Activated T-cell treated with anti-CD3 and anti-CD28 coated beads for 48 hours (primary cell): Measurements from ENCODE around the gene ADAMTS8.
"Not testable (repeated sequence)": the region's sequence is repeated elsewhere in the genome, so short reads cannot be mapped to it uniquely, and the experiment has no call there.

ENCODE experiments used
- DNase-seq: peaks from one replicate; pipeline ENCODE4 v3.0.0-alpha.2; 2020; ENCODE audit warnings: low read depth

The ADAMTS8 gene

GRCh38 chr11:130438401-130439159 lies 10.2 kb upstream of the ADAMTS8 start:
- DNase-seq = not testable (repeated sequence)

GRCh38 chr11:130437848-130438247 lies 9.4 kb upstream of the ADAMTS8 start:
- no peak for DNase-seq

- DNase-seq = no peak
Measured at GRCh38 chr11:130436171-130436570, 7.8 kb upstream of the ADAMTS8 start.

- DNase-seq = no peak
Measured at GRCh38 chr11:130435671-130436070, 7.3 kb upstream of the ADAMTS8 start.

GRCh38 chr11:130434521-130435223 lies 6.3 kb upstream of the ADAMTS8 start:
- peak; percentile 38 for DNase-seq

- DNase-seq = no peak
Measured at GRCh38 chr11:130433357-130433756, 4.9 kb upstream of the ADAMTS8 start.

GRCh38 chr11:130431801-130432200 lies 3.4 kb upstream of the ADAMTS8 start:
- no peak for DNase-seq

GRCh38 chr11:130431331-130431773 lies 2.9 kb upstream of the ADAMTS8 start:
- DNase-seq = peak; percentile 51

GRCh38 chr11:130429983-130430382 lies 1.6 kb upstream of the ADAMTS8 start:
- no peak for DNase-seq

- no peak for DNase-seq
Measured at GRCh38 chr11:130429120-130429681, 792 bp upstream of the ADAMTS8 start.

- DNase-seq = no peak
Measured at GRCh38 chr11:130427581-130428315, 661 bp downstream of the ADAMTS8 start.

- no peak for DNase-seq
Measured at GRCh38 chr11:130426837-130427341, 1.5 kb downstream of the ADAMTS8 start.

- DNase-seq = no peak
Measured at GRCh38 chr11:130426223-130426836, 2.1 kb downstream of the ADAMTS8 start.

- no peak for DNase-seq
Measured at GRCh38 chr11:130425156-130425555, 3.3 kb downstream of the ADAMTS8 start.

- DNase-seq = no peak
Measured at GRCh38 chr11:130424613-130425140, 3.7 kb downstream of the ADAMTS8 start.

- no peak for DNase-seq
Measured at GRCh38 chr11:130423541-130424142, 4.8 kb downstream of the ADAMTS8 start.

- no peak for DNase-seq
Measured at GRCh38 chr11:130422251-130422995, 6.0 kb downstream of the ADAMTS8 start.

GRCh38 chr11:130421697-130422096 lies 6.7 kb downstream of the ADAMTS8 start:
- no peak for DNase-seq

- DNase-seq = no peak
Measured at GRCh38 chr11:130421199-130421585, 7.2 kb downstream of the ADAMTS8 start.

- DNase-seq = no peak
Measured at GRCh38 chr11:130420478-130421198, 7.8 kb downstream of the ADAMTS8 start.
